ENCODE results near the gene ATP8B3. TPM values are rescaled to one million over a fixed set of nuclear protein-coding genes. Genes with fewer than 3 reads are reported as not detected.

ATP8B3 gene
- total and polyA plus RNA-seq, 9 of the 15 experiments (the other 6 are each of a cell fraction or from before 2014, with no cell fraction given): 1.2 to 12.3 (median 3.8) TPM

DNA sequence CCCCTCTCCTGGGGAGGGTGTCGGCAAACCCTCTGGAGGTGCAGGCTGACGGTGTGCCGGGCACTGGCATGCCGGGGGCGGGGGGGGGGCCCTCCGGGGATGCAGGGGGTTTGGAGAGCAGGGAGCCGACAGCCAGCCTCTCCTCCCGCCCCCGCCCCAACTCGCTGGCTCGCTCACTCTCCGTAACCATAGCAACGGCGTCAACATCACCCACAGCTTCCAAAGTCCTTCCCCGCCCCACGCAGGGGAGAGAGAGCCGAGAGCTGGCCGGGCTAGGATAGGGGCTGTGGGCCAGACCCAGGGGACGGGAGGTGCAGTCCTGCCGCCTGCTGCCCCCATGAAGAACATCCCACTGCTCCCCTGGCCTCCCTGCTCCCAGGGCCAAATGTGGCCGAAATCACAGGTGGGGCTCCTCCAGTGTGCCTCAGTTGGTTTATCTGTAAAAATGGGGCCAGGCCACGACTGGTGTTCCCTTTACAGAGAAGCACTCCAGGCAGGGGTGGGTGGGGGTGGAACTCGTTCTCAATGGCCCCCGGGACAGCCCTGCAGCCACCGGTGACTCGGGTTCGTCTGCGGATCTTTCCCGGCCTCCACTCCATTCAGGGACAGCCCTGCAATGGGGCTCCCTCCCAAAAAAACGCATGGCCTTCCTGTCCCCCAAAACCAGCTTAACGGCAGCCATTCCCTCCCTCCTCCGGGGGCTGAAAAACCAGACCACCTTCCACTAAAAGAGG, 48.1 kb upstream of the ATP8B3 start (continued):
- TF ChIP-seq LARP7 (IDR thresholded peaks at IDR 0.05) (no peak), HEY1 (CRISPR knock-in tag; IDR thresholded peaks at IDR 0.05; ENCODE audit: borderline replicate concordance) (no peak), SP1 (CRISPR knock-in tag; IDR thresholded peaks at IDR 0.05) (peak; percentile 37; the same call in 1 of the 2 replicates), ZNF384 (IDR thresholded peaks at IDR 0.05; ENCODE audit: low read depth, low read length) (no peak), ZNF280B (CRISPR knock-in tag; IDR thresholded peaks at IDR 0.05) (no peak), ZNF12 (CRISPR knock-in tag; IDR thresholded peaks at IDR 0.05) (no peak), CREB5 (CRISPR knock-in tag; IDR thresholded peaks at IDR 0.05) (no peak), ZNF79 (CRISPR knock-in tag; IDR thresholded peaks at IDR 0.05; ENCODE audit: low read depth) (no peak), ZNF830 (CRISPR knock-in tag; IDR thresholded peaks at IDR 0.05) (no peak), KAT7 (CRISPR knock-in tag; IDR thresholded peaks at IDR 0.05; ENCODE audit: borderline replicate concordance) (no peak), EGR1 (conservative IDR thresholded peaks at IDR 0.05) (peak; percentile 84), MAX (CRISPR knock-in tag; IDR thresholded peaks at IDR 0.05) (no peak), KLF6 (CRISPR knock-in tag; IDR thresholded peaks at IDR 0.05; ENCODE audit: borderline replicate concordance) (no peak), PTTG1 (tag; IDR thresholded peaks at IDR 0.05; ENCODE audit: low read depth) (no peak), ZNF449 (CRISPR knock-in tag; IDR thresholded peaks at IDR 0.05) (no peak), GTF2E2 (tag; IDR thresholded peaks at IDR 0.05) (no peak), CTBP1 (IDR thresholded peaks at IDR 0.05; ENCODE audit: borderline replicate concordance) (peak; percentile 27; the same call in 1 of the 2 replicates), KLF16 (IDR thresholded peaks at IDR 0.05) (no peak), CBX5 (IDR thresholded peaks at IDR 0.05; ENCODE audit: borderline replicate concordance, low read depth) (no peak)
- TF ChIP-seq, protein P1, sequence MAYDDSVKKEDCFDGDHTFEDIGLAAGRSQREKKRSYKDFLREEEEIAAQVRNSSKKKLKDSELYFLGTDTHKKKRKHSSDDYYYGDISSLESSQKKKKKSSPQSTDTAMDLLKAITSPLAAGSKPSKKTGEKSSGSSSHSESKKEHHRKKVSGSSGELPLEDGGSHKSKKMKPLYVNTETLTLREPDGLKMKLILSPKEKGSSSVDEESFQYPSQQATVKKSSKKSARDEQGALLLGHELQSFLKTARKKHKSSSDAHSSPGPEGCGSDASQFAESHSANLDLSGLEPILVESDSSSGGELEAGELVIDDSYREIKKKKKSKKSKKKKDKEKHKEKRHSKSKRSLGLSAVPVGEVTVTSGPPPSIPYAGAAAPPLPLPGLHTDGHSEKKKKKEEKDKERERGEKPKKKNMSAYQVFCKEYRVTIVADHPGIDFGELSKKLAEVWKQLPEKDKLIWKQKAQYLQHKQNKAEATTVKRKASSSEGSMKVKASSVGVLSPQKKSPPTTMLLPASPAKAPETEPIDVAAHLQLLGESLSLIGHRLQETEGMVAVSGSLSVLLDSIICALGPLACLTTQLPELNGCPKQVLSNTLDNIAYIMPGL (CRISPR knock-in tag; IDR thresholded peaks at IDR 0.05): no peak
- TF ChIP-seq, protein P2, sequence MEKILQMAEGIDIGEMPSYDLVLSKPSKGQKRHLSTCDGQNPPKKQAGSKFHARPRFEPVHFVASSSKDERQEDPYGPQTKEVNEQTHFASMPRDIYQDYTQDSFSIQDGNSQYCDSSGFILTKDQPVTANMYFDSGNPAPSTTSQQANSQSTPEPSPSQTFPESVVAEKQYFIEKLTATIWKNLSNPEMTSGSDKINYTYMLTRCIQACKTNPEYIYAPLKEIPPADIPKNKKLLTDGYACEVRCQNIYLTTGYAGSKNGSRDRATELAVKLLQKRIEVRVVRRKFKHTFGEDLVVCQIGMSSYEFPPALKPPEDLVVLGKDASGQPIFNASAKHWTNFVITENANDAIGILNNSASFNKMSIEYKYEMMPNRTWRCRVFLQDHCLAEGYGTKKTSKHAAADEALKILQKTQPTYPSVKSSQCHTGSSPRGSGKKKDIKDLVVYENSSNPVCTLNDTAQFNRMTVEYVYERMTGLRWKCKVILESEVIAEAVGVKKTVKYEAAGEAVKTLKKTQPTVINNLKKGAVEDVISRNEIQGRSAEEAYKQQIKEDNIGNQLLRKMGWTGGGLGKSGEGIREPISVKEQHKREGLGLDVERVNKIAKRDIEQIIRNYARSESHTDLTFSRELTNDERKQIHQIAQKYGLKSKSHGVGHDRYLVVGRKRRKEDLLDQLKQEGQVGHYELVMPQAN (IDR thresholded peaks at IDR 0.05; ENCODE audit: borderline replicate concordance): no peak
